Stimulated activated CD8-positive, alpha-beta memory T cell treated with anti-CD3 and anti-CD28 coated beads, Interleukin-15, amount 100 ng/mL, for 24 hours (primary cell): ENCODE results near the gene SNAP47.

Source experiments
- DNase-seq: peaks from one replicate; pipeline ENCODE4 v3.0.0-alpha.2; 2020; ENCODE audit warnings: low read depth

The SNAP47 gene

DNA sequence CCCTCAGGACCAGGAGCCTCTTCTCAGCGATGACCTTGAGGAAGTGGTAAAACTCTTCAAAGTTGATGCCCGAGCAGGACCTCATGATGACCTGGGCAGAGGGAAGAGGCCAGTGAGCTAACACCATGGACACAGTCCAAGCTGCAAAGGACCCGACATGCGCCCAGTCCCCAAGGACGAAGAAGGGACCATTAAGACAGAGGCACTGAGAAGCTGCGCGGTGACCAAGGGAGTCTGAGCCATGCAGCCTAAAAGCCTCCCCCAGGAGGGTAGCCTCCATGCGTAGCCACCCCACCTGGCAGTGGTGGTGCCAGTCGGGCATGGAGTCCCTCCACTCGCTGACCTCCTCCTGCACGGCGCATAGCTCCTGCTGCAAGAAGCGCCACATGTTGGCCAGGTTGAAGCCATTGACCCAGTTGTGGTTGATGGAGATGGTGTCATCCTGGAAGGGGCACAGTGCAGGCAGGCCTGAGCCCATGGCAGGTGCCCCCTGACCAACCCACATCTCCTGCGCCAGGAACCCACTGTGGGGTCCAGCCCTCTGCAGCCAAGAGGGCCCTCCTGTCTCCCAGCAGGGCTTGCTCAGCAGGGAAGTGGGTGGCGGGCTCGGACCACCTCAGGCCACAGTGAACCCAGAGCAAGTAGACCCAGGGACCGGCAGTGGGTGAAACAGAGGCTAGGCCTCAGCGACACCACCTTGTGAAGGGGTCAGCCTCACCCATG, 2.5 kb upstream of the SNAP47 start:
- DNase-seq = no peak

- DNase-seq = no peak
Observed at GRCh38 chr1:227733309-227733705, 1.9 kb upstream of the SNAP47 start.

DNA sequence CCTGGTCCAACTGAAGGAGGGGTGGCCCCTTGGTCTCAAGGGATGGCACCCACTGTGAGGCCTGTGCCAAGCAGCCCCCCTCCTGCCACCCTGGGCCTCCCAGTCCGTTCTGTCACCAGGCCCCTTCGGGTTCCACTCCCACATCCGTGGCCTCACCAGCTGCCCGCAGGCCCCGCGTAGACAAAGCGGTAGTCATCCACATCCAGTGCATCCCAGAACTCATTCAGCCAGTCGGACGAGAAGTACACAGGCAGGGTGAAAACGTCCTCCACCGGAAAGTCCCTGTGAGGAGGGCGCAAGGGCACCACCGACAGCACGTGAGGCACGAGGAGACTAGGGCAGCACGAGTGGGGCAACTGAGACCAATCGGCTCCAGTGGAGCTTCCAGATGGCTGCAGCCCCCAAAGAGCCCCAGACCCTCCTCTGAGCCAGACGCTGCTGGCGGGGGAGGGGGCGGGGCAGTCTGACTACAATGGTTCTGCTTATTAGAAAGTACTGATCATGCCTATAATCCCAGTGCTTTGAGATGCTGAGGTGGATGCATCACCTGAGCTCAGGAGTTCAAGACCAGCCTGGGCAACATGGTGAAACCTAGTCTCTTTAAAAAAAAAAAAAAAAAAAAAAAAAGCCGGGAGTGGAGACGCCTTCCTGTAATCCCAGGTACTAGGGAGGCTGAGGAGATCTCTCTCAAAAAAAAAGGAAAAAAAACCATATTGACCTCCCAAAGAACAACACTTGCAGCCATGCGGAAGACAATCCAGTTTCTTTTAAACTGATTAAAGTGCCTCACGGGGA, 1.3 kb upstream of the SNAP47 start:
- no peak for DNase-seq

DNA sequence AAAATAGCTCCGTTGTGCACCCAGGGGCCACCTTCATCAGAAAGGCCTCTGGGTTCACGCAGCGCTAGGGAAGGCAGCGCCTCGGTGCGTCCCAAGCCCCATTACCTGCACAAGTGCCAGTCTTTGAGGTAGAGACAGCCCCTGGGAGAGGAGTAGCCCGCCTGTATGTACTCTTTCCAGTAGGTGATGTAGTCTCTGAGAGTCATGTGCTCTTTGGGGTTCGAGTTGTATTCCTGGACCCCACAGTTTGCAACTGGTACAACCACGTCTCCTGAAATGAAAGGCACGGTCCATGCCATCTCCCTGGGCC, 734 bp upstream of the SNAP47 start:
- no peak for DNase-seq

GRCh38 chr1:227735539-227736285, 477 bp downstream of the SNAP47 start:
- no peak for DNase-seq

- no peak for DNase-seq
Observed at GRCh38 chr1:227736814-227737432, 1.7 kb downstream of the SNAP47 start.

GRCh38 chr1:227738820-227739219, 3.6 kb downstream of the SNAP47 start:
- no peak for DNase-seq

DNA sequence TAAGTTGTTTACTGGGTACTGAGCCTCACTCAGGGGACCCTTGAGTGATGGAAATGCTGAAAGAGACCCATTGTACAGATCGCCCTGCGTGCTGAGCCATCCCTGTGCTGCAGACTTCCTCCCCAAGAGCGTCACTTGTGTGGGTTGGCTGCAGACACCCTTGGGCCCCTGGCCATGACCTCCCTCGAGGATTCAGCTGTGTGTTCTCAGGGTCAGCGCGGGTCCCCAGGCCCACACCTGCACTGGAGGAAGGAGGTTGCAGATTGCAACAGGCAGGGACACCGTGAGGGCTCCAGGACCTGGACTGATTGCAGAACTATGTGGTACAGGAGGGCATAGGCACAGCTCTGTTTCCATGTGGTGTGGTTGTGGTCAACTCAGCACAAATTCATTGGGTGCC, 4.4 kb downstream of the SNAP47 start:
- DNase-seq = no peak

DNA sequence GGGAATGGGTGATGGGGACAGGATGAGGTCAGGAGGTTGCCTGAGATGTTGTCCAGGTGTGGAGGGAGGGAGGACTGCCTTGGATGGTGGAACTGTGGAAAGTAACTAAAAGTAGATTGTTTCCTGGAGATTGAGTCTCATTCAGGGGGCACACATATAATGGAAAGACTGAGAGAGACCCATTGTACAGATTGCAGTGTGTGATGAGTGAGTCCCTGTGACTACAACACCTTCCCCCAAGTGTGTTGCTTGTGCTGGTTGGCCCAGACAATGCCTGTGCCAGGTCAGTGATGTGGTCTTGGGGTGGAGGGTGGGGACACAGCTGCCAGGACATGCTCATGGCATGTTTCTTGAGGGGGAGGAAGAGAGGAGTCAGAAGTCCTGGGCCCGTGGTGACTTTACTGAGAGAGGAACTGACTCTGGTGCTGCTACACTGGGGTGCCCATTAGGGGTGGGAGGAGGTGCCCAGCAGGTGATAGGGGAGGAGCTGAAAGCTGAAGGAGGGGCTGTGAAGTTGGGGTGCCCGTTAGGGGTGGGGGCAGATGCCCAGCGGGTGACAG, 5.2 kb downstream of the SNAP47 start:
- no peak for DNase-seq

- no peak for DNase-seq
Observed at GRCh38 chr1:227741166-227741870, 6.1 kb downstream of the SNAP47 start.

DNA sequence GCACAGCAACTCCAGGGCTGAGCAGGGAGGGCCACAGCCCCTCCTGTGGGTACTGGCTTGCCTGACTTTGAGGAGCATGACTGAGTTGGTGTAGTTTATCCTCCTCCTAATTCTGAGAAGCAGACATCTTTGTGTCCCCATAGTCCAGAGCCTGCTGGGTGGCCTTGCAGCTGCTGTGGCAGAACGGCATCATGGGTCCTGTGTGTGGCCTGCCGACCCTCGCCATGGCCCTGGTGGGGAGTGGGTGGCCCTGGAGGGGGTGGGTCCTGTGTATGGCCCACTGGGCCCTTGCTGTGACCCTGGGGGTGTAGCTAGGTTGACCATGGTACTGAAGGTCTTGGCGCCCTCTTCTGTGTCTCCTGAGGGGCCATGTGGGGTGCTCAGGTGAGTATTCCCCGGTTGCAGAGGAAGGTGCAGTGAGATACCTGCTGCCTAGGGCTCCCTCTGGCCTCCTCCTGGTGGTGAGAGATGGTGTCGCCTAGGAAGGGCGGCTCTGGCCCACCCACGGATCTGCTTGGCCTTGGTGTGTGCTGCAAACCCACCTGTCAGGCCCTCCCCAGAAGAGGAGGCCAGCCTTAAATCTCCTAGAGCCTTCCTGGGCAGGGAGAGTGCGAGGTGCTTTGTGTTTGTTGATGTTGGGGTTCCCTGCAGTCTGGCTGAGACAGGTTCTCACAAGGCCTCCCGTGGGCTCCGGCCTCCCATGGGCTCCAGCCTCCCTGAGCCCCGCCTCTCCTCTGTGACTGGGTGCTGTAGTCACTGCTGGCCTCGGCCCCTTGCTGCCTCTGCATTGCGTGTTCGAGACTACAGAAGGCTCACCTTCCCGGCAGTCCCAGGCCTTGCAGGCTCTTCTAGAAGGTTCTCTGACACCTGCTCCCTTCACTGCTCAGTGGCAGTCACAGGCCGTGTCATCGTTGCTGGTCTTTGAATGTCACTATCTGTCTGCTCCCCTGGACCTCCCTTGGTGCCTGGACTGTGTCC, 7.8 kb downstream of the SNAP47 start:
- DNase-seq = no peak

DNA sequence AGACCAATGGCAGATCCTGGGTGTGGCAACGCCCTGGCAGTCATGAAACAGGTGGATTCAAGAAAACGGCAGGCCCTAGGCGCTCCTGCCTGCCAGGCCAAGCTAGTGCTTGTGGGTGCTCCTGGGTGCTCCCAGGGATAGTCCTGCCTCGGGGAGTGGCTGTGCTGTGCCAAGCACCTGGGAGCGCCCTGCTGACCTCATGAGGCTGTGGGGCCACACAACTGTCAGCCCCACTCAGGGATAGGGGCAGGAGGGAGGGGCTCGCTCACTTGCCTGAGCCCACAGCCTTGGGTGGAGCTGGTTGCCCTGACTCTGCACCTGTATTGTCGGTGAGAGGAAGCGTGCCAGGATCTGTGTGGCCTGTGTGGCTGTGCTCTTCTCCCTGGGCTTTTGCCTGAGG, 9.4 kb downstream of the SNAP47 start:
- DNase-seq = no peak

GRCh38 chr1:227745568-227746265, 10.5 kb downstream of the SNAP47 start:
- DNase-seq = no peak

DNA sequence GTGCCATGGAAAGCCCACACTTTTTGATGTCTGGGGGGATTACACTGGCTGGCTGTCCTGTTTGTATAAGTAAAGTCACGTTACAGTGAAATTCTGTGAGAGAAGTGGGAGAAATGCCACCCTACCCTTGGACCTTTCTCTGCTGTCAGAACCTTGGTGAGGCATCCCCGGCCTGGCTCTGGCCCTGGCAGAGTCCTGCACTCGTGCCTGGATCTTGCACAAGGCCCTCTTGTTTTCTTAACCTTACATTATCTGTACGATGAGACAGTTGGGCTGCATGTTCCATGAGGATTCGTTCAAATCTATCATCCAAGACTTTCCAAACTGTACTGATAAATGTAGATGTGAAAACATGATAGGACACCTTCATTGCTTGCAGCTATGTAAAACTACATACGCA, 11.4 kb downstream of the SNAP47 start:
- no peak for DNase-seq

DNA sequence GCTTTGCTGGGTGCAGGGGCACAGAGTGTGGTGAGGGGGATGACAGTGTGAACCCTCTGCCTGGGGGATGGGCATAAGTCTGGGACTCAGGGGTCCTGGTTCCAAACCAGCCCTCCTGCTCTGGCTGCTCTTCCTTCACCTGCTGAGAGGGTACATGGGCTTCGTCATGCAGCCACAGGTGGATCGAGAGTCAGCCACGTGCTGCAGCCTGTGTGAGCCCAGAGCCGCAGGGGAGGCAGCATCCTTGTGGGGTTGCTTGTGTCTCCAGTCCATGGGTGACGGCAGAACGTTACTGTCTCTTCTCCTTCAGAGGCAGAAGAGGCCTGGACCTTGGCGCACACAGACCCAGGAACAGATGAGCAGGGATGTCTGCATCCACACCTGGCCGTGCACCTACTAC, 12.1 kb downstream of the SNAP47 start:
- no peak for DNase-seq

DNA sequence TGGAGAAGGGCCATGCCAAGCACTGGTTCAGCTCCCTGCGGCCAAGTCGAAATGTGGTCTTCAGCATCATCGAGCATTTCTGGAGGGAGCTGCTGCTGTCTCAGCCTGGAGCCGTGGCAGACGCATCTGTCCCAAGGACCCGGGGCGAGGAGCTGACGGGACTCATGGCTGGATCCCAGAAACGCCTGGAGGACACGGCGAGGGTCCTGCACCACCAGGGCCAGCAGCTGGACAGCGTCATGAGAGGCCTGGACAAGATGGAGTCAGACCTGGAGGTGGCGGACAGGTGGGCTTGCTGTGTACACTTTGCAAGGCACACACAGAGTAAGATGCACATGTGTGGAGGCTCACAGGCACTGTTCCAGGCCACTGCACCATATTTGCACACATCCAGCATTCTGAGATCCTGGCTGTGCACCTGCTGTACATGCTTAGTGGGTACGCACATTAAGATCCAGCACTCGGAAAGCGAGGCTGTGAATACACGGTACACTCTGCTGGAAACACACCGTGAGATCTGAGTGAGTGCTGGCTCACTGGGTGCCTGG, 12.8 kb downstream of the SNAP47 start:
- DNase-seq = no peak

GRCh38 chr1:227748496-227749182, 13.4 kb downstream of the SNAP47 start:
- DNase-seq = no peak

DNA sequence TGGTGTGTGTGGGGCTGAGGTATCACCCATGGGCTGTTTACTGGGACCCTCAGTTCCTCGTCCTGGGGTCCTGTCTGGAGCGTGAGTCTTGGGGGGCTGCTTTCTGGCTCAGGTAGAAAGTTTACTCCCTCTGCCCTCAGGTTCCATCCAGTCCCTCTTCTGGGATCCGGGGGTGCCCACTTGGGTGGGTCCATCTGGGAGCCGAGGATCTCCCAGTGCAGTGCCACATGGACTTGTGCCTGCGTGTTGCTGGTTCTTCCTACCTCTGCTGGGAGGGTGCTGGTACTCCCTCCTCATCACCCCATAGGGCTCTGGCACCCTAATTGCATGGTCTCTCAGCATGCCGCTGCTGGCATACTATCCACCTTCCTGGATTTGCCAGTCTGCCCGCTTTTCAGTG, 14.0 kb downstream of the SNAP47 start:
- DNase-seq = no peak
